ENCODE data around the gene LRP1B. TPM values are rescaled to one million over a fixed set of nuclear protein-coding genes. Genes with fewer than 3 reads are reported as not detected.

LRP1B gene
- total and polyA plus RNA-seq, 2 of the 8 experiments (the other 6 are each of a cell fraction or from before 2014, with no cell fraction given): 0.03 TPM; not detected in 1

GRCh38 chr2:141618457-141618856 is 512.4 kb downstream of the LRP1B start:
- Histone ChIP-seq H3K79me2 (ENCODE audit: control insufficient read depth in 1 of 2, insufficient read depth in 2 of 2, low read length in 2 of 2) (no peaks in the 10 kb centered on the region), H2BK5ac (ENCODE audit: low read depth, low read length) (no peak overlapping the region), H3K4me1 (replicated peaks in 1 of 4; ENCODE audit: control insufficient read depth in 3 of 4, insufficient read depth in 4 of 4, low read length in 3 of 4) (no peaks in the 10 kb centered on the region; a peak in 1 of 7 replicates), H2BK15ac (ENCODE audit: low read length) (no peak overlapping the region), H3K23me2 (ENCODE audit: low read depth, low read length) (no peaks in the 10 kb centered on the region), H3K4me3 (ENCODE audit: extremely low read depth in 1 of 4, insufficient read depth in 2 of 4, low read depth in 3 of 4, low read length in 4 of 4) (no peak overlapping the region), H3K4me2 (ENCODE audit: insufficient read depth in 1 of 2, low read depth in 2 of 2, low read length in 2 of 2) (no peak overlapping the region), H3K9me3 (ENCODE audit: insufficient read depth in 2 of 2, low read depth in 1 of 2, low read length in 1 of 2) (no peaks in the 10 kb centered on the region), H3K27me3 (replicated peaks in 1 of 4; ENCODE audit: control insufficient read depth in 3 of 4, extremely low read depth in 1 of 4, insufficient read depth in 3 of 4, low read length in 3 of 4) (peaks cover 0 to 1% (median 0%) of the 10 kb centered on the region in 4 experiments; a peak in 1 of 7 replicates), H3K18ac (ENCODE audit: extremely low read depth, low read length) (no peak overlapping the region), H3K14ac (ENCODE audit: insufficient read length) (no peak overlapping the region), H2BK12ac (ENCODE audit: low read depth, low read length) (no peak overlapping the region), H3K9ac (replicated peaks in 1 of 4; ENCODE audit: extremely low read depth in 1 of 4, low read depth in 3 of 4, low read length in 3 of 4) (no peak overlapping the region), H2BK120ac (replicated peaks; ENCODE audit: low read depth, low read length) (no peak overlapping the region), H3K27ac (ENCODE audit: low read depth, low read length) (no peak overlapping the region), H3K56ac (replicated peaks; ENCODE audit: insufficient read length, low read depth, low read length) (no peak overlapping the region), H2BK20ac (ENCODE audit: low read length) (no peak overlapping the region), H3K4ac (replicated peaks; ENCODE audit: insufficient read length, low read depth, low read length) (no peak overlapping the region), H4K91ac (replicated peaks; ENCODE audit: insufficient read length, low read length) (no peak overlapping the region), H2AFZ (ENCODE audit: low read length) (no peak overlapping the region), H4K5ac (ENCODE audit: insufficient read length, low read depth, low read length) (no peak overlapping the region), H4K20me1 (replicated peaks in 1 of 2; ENCODE audit: control insufficient read depth in 1 of 2, insufficient read depth in 2 of 2, low read length in 2 of 2) (no peaks in the 10 kb centered on the region), H3K79me1 (ENCODE audit: low read depth, low read length) (no peaks in the 10 kb centered on the region), H4K8ac (ENCODE audit: extremely low read depth, insufficient read depth, low read length) (no peak overlapping the region), H3K36me3 (ENCODE audit: control insufficient read depth in 2 of 4, insufficient read depth in 4 of 4, low read length in 3 of 4) (no peaks in the 10 kb centered on the region), H3K23ac (ENCODE audit: insufficient read length) (no peak overlapping the region), H2AK5ac (ENCODE audit: low read depth, low read length) (no peak overlapping the region)
- DNase-seq (ENCODE audit: low read depth in 1 of 2, low spot score in 2 of 2) (no peak), FAIRE-seq (no peak)
- POLR2A ChIA-PET (ENCODE audit: partially characterized antibody): no interaction called here
- 89% methylated on average over 2 of the region's 2 CpGs; no CpG with 5 or more reads in 1 of the 2 experiments for WGBS, 2 experiments (ENCODE audit: extremely low coverage in 1 of 2, insufficient coverage in 1 of 2, insufficient read length in 1 of 2, insufficient replicate concordance in 2 of 2, low coverage in 1 of 2, low lambda C conversion rate in 2 of 2, missing lambda C conversion rate in 1 of 2)
- CTCF ChIA-PET (ENCODE audit: partially characterized antibody): no interaction called here
- no peak for TF ChIP-seq JUND (IDR thresholded peaks at IDR 0.05; ENCODE audit: low read length)
- no peak for TF ChIP-seq BACH1 (IDR thresholded peaks at IDR 0.05; ENCODE audit: low read length)
- TF ChIP-seq CEBPB (IDR thresholded peaks at IDR 0.05; ENCODE audit: low read depth, low read length): no peak

Data from H1 (cell line).